ENCODE measurements around the gene SP8.
A peak's percentile ranks its signal among the peaks of the same experiment; 100 is the strongest.

Gene SP8

DNA sequence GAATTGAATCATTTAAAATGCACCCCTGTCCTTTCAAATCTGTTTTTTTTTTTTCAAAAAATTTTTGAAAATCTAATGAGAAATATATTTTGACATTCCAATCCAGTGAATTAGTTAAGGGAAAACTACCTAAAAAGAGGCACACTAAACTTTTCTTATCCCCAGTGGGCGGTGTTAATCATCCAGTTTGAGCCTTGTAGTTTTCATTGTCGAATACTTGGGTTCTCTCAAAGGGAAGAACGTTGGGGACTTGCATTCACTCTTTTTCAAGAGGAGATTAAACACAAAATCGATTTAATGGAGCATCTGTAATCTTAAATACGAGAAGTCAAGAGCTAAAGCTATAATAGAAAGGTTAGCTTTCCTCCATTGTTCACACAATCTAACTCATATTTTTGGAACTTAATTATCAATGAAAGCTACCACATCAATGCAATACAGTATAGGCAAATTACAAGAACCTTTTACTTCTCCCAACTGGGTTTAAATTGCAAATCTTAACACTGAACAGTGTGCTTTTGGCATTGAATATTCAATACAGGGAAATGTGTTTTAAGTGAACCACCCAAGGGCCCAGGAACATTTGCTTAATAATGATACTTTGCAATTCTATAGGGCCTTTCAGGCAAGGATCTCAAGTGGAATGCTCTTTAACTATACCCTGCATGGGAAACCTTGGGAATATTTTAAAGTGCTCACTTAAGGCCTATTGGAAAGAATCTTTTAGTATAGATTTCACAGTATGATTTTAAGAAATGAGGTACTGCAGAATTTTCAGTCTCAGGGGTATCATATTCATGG, 13.1 kb upstream of the SP8 start:
- in situ Hi-C loops (cut with HindIII; ENCODE audit: low pct_unique_long_range_greater_than_20kb, low sequenced_read_pairs) = no loop called here
- no peak for TF ChIP-seq JUND (IDR thresholded peaks at IDR 0.05; ENCODE audit: low read depth)
- no peak for DNase-seq (ENCODE audit: low read depth in 1 of 2, low spot score in 1 of 2)

DNA sequence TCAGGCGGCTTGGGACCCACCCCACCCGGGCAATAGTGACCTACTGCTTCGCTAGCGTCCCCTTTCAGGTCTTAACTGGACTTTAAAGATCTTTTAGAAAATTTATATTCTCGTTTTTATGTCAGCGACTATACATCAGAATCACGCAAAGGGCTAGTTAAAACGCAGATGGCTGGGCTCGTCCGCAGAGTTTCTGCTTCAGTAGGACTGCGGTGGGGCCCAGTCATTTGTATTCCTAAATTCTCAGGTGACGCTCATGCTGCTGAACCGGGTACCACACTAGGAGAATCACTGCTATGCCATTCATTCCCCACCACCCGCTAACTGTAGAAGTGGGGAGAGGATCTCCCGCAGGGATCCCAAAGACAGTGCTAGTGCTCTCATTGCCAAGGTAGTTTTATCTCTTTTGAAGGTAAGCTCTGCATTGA, 12.0 kb upstream of the SP8 start:
- DNase-seq (ENCODE audit: low read depth in 1 of 2, low spot score in 1 of 2) = no peak
- in situ Hi-C loops (cut with HindIII; ENCODE audit: low pct_unique_long_range_greater_than_20kb, low sequenced_read_pairs) = no loop called here
- no peak for TF ChIP-seq JUND (IDR thresholded peaks at IDR 0.05; ENCODE audit: low read depth)

DNA sequence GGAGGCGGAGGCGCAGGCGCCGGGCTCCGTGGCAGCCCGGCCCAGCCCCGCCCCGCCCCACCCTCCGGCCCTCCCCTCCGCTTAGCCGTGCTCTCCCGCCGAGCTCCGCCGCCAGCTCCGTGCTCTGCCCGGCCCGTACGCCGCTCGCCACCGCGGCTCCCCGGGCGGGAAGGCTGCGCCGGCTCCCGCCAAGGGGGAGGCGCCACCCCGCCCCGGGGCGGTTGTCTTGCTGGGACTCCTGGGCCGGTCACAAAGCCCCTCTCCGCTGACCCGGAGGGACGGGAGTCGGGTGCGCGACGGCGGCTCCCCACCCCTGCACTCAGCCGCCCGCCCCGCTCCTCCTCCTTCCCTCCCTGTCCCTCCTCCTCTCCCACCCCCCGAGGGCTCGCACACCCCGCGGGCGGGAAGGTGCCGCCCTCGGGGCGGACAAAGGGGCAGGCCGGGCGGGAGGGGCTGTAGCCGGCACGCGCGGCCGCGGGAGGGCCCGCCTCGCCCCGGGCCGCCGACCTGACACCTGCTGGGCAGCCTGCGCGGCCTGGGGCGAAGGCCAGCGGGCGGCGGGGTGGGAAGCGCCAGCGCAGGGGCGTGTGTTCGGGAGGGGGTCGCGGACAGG, 11.5 kb upstream of the SP8 start:
- DNase-seq (ENCODE audit: low read depth in 1 of 2, low spot score in 1 of 2) = peak; percentile 57 to 97

DNA sequence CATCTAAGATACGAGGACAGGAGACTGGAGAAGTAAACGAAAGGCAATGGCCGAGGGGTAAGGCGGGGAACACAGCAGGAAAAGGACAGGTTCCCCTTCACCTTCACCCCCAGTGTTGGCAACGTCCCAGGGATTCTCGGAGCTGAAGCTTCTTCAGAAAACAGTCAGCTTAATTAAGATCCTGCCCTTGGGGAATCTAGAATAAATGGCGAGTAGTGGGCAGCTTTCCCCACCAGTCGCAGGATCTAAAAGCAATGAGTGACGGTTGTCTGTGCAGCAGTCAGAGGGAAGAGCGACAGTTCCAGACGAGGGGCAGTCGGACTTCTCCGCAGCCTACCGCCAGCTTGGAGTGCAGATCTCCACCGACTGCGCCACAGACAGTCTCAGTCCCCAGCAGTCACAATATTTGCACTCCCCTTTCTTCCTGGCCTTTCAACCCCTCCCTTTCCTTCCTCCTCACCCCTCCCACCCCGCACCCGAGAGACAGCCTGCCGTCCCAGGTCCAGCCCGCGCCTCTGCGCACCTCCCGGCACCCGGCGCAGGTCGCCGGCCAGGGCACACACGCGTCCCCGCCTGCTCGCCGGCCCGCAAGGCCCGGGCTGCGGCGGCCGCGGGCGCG, 10.9 kb upstream of the SP8 start:
- DNase-seq (ENCODE audit: low read depth in 1 of 2, low spot score in 1 of 2) = peak in 1 of 2 experiments; percentile 74
- in situ Hi-C loops (cut with HindIII; ENCODE audit: low pct_unique_long_range_greater_than_20kb, low sequenced_read_pairs) = no loop called here
- no peak for TF ChIP-seq JUND (IDR thresholded peaks at IDR 0.05; ENCODE audit: low read depth)

More for the DNA sequence above, 11.5 kb upstream of the SP8 start:
- in situ Hi-C loops (cut with HindIII; ENCODE audit: low pct_unique_long_range_greater_than_20kb, low sequenced_read_pairs) = no loop called here
- no peak for TF ChIP-seq JUND (IDR thresholded peaks at IDR 0.05; ENCODE audit: low read depth)

DNA sequence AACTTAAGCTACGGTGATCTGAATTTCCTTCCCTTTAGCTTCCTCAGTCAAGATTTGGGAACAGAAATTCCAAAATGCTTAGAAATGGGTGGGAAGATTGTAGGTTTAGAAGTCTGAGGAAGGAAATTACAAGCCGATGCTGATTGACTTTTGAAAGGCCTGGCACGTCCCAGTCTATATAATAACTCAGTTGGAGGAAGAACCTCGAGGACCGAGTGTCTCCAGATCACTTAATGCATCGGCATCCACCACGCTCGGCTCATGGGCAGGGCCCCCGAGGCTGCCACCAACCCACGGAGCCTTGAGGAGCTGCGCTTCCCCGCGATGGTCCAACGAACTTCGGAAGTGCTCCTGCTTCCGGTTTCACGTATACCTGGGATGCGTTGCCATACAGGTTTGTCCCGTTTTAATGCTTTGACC, 10.4 kb upstream of the SP8 start:
- in situ Hi-C loops (cut with HindIII; ENCODE audit: low pct_unique_long_range_greater_than_20kb, low sequenced_read_pairs) = no loop called here
- DNase-seq (ENCODE audit: low read depth in 1 of 2, low spot score in 1 of 2) = peak in 1 of 2 experiments; percentile 73
- TF ChIP-seq JUND (IDR thresholded peaks at IDR 0.05; ENCODE audit: low read depth) = no peak

DNA sequence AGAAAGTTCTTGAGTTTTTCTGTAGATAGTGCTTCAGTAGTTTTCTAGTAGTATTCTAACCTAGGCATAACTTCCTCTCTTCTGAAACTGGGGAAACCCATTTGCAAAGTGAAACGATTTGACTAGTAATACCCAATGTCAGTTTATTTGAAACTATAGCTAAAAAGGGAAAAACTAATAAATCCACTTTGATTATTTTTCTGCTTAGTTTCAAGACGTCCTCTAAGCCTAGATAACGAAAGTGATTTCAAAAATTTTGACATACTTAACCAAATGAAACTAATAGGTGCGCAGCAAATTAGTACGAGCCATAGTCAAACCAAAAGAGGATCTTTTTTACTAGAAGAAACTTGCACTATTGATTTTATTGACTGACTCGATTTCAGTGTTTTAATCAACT, 9.8 kb upstream of the SP8 start:
- no peak for TF ChIP-seq JUND (IDR thresholded peaks at IDR 0.05; ENCODE audit: low read depth)
- DNase-seq (ENCODE audit: low read depth in 1 of 2, low spot score in 1 of 2) = no peak
- in situ Hi-C loops (cut with HindIII; ENCODE audit: low pct_unique_long_range_greater_than_20kb, low sequenced_read_pairs) = no loop called here

DNA sequence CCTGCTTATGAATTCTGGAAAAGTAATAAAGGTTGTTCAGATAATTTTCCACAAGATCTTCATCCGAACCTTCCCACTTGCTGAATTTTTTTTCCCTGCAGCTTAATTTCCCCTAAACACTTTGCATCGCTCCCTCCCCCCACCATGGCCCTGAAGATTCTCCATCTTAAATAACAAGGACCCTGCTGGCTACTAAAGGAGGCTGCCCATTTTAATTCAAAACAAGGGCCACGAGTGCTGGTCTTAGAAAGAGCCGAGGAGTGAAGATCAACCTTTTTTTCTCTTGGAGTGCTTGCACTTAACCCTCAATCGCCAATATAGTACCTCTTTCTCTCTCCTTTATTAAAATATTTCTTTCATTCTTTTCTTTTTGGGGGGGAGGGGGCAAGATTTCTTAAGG, 9.2 kb upstream of the SP8 start:
- in situ Hi-C loops (cut with HindIII; ENCODE audit: low pct_unique_long_range_greater_than_20kb, low sequenced_read_pairs) = no loop called here
- TF ChIP-seq JUND (IDR thresholded peaks at IDR 0.05; ENCODE audit: low read depth) = no peak
- no peak for DNase-seq (ENCODE audit: low read depth in 1 of 2, low spot score in 1 of 2)

DNA sequence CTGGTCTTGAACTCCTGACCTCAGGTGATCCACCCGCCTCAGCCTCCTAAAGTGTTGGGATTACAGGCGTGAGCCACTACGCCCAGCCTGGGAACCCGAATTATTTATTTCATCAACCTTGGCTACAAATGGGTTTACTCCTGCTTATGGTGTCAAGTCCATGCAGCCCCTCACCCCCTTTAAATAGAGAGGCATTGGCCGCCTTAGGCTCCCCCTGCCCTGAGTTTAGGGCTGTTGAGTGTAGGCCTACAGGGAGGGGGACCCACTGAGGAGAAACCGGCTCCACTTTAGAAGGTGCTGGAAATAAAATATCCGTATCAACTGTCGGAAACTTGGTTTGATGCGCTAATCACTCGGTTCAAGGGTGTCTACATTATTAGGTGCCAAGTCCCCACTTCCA, 8.7 kb upstream of the SP8 start:
- in situ Hi-C loops (cut with HindIII; ENCODE audit: low pct_unique_long_range_greater_than_20kb, low sequenced_read_pairs) = no loop called here
- TF ChIP-seq JUND (IDR thresholded peaks at IDR 0.05; ENCODE audit: low read depth) = no peak
- no peak for DNase-seq (ENCODE audit: low read depth in 1 of 2, low spot score in 1 of 2)

DNA sequence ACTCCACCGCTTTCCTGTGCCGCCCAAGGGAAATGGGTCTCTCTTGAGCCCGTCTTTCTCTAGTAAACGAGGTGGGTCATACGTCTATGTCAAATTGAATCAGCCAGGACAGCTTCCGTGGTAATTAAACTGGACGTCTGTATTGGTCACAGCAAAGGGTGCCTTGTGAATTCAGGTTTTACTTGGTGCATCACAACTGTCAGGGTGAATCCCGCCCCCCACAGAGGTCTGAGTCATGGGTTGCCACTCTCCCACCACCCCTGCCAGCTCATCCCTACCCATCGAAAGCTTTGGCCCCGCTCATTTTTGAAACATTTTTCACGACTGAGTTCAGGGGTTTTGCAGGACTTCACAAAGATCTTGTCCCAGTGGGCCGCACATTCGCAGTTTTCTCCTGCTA, 8.0 kb upstream of the SP8 start:
- in situ Hi-C loops (cut with HindIII; ENCODE audit: low pct_unique_long_range_greater_than_20kb, low sequenced_read_pairs) = no loop called here
- no peak for TF ChIP-seq JUND (IDR thresholded peaks at IDR 0.05; ENCODE audit: low read depth)
- DNase-seq (ENCODE audit: low read depth in 1 of 2, low spot score in 1 of 2) = no peak

DNA sequence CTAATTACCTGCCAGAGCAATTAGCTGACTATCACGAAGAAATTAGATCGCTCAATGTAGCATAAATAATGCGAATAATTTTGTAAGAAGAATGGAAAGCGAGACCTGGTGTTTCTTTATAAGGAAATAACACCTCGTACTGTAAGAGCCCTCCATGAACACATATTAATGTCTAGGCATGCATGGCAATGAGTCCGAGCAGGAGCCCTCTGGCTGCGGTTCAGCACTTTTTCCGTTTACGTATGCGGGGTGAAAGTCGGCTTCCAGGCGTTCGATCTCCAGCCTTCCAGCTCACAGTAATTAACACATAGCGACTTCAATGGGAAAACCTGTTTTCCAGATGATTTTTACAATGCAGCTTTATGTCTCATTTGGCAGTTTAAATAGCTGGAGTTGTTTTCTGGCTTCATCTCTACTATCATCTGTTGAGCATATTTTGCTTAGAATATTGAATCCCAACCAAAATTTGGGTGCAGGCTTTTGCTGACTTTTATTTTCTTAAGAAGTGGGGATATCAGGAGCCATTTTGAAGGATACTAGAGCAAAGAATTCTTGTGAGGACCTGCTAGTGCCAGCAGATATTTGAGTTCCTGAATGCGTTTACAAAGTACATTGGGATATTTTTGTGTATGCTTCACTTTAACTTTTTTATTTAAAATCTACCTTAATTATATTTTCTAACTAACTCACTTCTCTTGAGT, 7.2 kb upstream of the SP8 start:
- no peak for DNase-seq (ENCODE audit: low read depth in 1 of 2, low spot score in 1 of 2)
- TF ChIP-seq JUND (IDR thresholded peaks at IDR 0.05; ENCODE audit: low read depth) = no peak
- in situ Hi-C loops (cut with HindIII; ENCODE audit: low pct_unique_long_range_greater_than_20kb, low sequenced_read_pairs) = no loop called here

DNA sequence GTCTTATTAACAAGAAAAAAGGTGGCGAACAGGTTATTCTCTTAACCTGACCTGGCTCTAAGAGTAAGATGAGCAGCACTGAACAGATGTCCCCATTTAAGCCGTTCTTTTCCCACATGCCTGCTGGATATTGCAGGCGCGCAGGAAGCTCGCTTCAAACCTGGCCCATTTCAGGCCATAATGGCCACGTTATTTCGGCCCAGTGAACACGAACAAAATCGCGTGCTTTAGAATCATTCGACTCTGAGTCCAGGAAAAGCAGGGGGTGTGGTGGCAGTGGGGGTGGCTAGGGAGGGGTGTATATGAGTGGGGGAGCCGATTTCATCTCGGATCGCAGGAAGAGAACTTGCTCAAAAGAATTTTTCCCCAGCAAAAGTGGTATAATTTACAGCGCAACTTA, 6.6 kb upstream of the SP8 start:
- TF ChIP-seq JUND (IDR thresholded peaks at IDR 0.05; ENCODE audit: low read depth) = no peak
- no peak for DNase-seq (ENCODE audit: low read depth in 1 of 2, low spot score in 1 of 2)
- in situ Hi-C loops (cut with HindIII; ENCODE audit: low pct_unique_long_range_greater_than_20kb, low sequenced_read_pairs) = no loop called here

DNA sequence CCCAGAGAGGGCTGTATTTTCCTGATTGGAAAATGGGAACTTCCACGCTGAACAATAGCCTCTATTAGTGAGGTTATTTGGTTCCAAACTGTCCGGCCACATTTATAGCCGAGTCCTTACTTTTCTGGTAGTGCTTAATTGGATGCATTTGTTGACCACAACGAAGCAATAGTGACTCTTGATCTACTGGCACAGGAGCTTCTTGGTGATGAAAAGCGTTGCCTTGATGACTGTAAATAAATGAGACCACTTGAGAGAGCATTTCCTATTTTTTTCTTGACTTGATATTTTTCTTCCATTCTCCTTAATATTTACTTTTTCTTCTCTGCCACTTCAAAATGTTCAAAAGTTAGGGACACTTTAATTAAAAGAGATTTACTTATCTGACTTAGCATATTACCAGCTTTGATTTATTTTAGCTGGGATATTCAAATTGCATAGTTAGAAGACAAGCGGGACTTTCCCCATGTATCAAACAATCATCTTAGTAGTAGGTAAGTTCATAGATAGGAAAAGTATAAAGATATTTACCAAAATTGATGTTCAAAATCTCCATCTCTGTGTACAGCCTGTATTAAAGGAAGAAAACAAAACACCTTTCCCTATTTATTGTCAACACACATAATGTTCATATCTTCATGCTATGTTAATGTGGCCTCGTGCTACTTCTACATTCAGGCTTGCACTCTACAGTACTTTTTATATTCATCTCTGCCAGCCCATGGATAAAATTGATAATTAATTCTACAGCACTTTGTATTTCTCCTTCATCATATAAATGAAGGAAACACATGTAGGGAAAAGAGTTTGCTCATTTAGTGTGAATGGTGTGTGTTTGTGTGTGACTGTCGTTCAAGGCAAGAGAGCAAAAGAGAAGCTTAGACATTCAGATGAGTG, 5.1 kb upstream of the SP8 start:
- DNase-seq (ENCODE audit: low read depth in 1 of 2, low spot score in 1 of 2) = no peak
- no peak for TF ChIP-seq JUND (IDR thresholded peaks at IDR 0.05; ENCODE audit: low read depth)
- in situ Hi-C loops (cut with HindIII; ENCODE audit: low pct_unique_long_range_greater_than_20kb, low sequenced_read_pairs) = no loop called here
